ENCODE measurements around the gene KCNIP1.

DNA sequence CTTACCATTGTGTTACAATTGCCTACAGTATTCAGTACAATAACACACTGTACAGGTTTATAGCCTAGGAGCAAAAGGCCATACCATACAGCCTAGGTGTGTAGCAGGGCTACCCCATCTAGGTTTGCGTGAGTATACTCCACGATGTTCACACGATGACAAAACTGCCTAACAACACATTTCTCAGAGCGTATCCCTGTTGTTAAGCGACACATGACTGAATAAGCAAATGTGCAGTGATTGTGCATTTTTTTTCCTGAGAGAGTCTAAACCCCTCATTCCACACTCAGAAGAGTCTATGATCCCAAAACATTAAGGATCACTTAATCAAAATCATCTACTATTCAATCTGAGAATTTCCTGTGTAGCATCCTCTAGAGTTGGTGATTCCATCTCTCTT lies 211.3 kb downstream of the KCNIP1 start:
- TF ChIP-seq CREB1 (IDR thresholded peaks at IDR 0.05; ENCODE audit: low read depth) (no peak), FOXM1 (IDR thresholded peaks at IDR 0.05; ENCODE audit: borderline replicate concordance, low read depth) (no peak), TAF1 (IDR thresholded peaks at IDR 0.05; ENCODE audit: low read depth) (no peak), ZBTB7A (IDR thresholded peaks at IDR 0.05; ENCODE audit: low read depth) (no peak), RAD21 (IDR thresholded peaks at IDR 0.05; ENCODE audit: low read depth) (no peak)

Measured in Ishikawa (cell line).